DOHH2 (cell line): ENCODE measurements around the gene CCDC17.
"Not testable (repeated sequence)": the region's sequence is repeated elsewhere in the genome, so short reads cannot be mapped to it uniquely, and the experiment has no call there.

Source experiments
- H3F3A ChIP-seq: fragments of 200-600 bp; sonication (generic), shearing (Covaris generic); 2 replicates; pipeline ENCODE4 v1.6.0; 2016; ENCODE audit warnings: antibody characterized with exemption, mild to moderate bottlenecking; ENCODE audit not compliant: control insufficient read depth, insufficient read depth
- H3K27ac ChIP-seq: fragments of 200-600 bp; sonication (generic); 2 replicates; pipeline ENCODE4 v1.5.1; 2014; ENCODE audit warnings: low read depth, mild to moderate bottlenecking, low read length, moderate library complexity
- H3K27me3 ChIP-seq: fragments of 200-600 bp; sonication (generic); 2 replicates; pipeline ENCODE4 v1.6.1; 2014; ENCODE audit warnings: mild to moderate bottlenecking, low read length, mixed read lengths; ENCODE audit not compliant: control insufficient read depth
- H3K36me3 ChIP-seq: fragments of 200-600 bp; sonication (generic); 2 replicates; pipeline ENCODE4 v1.6.1; 2014; ENCODE audit warnings: mild to moderate bottlenecking, low read length, moderate library complexity, mixed read lengths; ENCODE audit not compliant: control insufficient read depth
- H3K4me1 ChIP-seq: fragments of 200-600 bp; sonication (generic); 2 replicates; pipeline ENCODE4 v1.6.1; 2014; ENCODE audit warnings: mild to moderate bottlenecking, low read length, mixed read lengths; ENCODE audit not compliant: control insufficient read depth
- H3K4me2 ChIP-seq: fragments of 200-600 bp; sonication (generic); 2 replicates; pipeline ENCODE4 v1.6.0; 2014; ENCODE audit warnings: mild to moderate bottlenecking, low read length, moderate library complexity
- H3K4me3 ChIP-seq: fragments of 200-600 bp; sonication (generic); 2 replicates; pipeline ENCODE4 v1.5.1; 2014; ENCODE audit warnings: mild to moderate bottlenecking, low read length, mixed read lengths
- H3K79me2 ChIP-seq: fragments of 200-600 bp; sonication (generic); 2 replicates; pipeline ENCODE4 v1.6.1; 2014; ENCODE audit warnings: mild to moderate bottlenecking, low read length, mixed read lengths; ENCODE audit not compliant: control insufficient read depth
- H3K9me2 ChIP-seq: fragments of 200-600 bp; sonication (generic); replicated peaks from 2 replicates; pipeline ENCODE4 v1.6.1; 2014; ENCODE audit warnings: mild to moderate bottlenecking, low read length, mixed read lengths; ENCODE audit not compliant: control insufficient read depth
- H3K9me3 ChIP-seq: fragments of 200-600 bp; sonication (generic); 2 replicates; pipeline ENCODE4 v1.6.1; 2014; ENCODE audit warnings: antibody characterized with exemption, low read length, mixed read lengths; ENCODE audit not compliant: control insufficient read depth, insufficient read depth
- H4K20me1 ChIP-seq: fragments of 200-600 bp; sonication (generic); 2 replicates; pipeline ENCODE4 v1.6.0; 2014; ENCODE audit warnings: low read depth, mild to moderate bottlenecking, antibody characterized with exemption, low read length, moderate library complexity; ENCODE audit not compliant: control insufficient read depth, insufficient read depth
- CTCF ChIP-seq: fragments of 200-600 bp; sonication (generic); IDR thresholded peaks from one replicate; pipeline ENCODE4 v1.5.1; 2014; ENCODE audit warnings: antibody characterized with exemption, mild to moderate bottlenecking, low read depth, low read length; ENCODE audit not compliant: poor library complexity, severe bottlenecking
- EZH2phosphoT487 ChIP-seq: fragments of 200-600 bp; sonication (generic); IDR thresholded peaks from 2 replicates; pipeline ENCODE4 v1.6.1; 2017; ENCODE audit warnings: borderline replicate concordance, mild to moderate bottlenecking, antibody characterized with exemption, low read length, moderate library complexity, mixed read lengths

CCDC17 gene

GRCh38 chr1:45607404-45608074 lies 16.3 kb downstream of the CCDC17 start:
- Histone ChIP-seq H3K36me3 (peaks cover 92% of the 10 kb centered on the region), H3K79me2 (peaks cover 83% of the 10 kb centered on the region), H3K4me2 (no peak overlapping the region), H4K20me1 (peaks cover 8% of the 10 kb centered on the region; the same call in 1 of the 2 replicates), H3K9me2 (no peaks in the 10 kb centered on the region), H3K4me3 (no peak overlapping the region), H3K27me3 (no peaks in the 10 kb centered on the region), H3F3A (peaks cover 15% of the 10 kb centered on the region), H3K9me3 (no peaks in the 10 kb centered on the region), H3K4me1 (peaks cover 34% of the 10 kb centered on the region), H3K27ac (no peak overlapping the region)
- TF ChIP-seq CTCF (no peak), EZH2phosphoT487 (no peak)

GRCh38 chr1:45604239-45604638 lies 19.6 kb downstream of the CCDC17 start:
- no peak overlapping the region for H3K27ac ChIP-seq
- peaks cover 96% of the 10 kb centered on the region for H3K36me3 ChIP-seq
- H3K79me2 ChIP-seq, result peaks cover 95% of the 10 kb centered on the region
- no peaks in the 10 kb centered on the region for H3K27me3 ChIP-seq
- H3K9me2 ChIP-seq, result no peaks in the 10 kb centered on the region
- TF ChIP-seq EZH2phosphoT487 (no peak), CTCF (no peak)
- no peak overlapping the region for H3K4me2 ChIP-seq
- H4K20me1 ChIP-seq, result peaks cover 17% of the 10 kb centered on the region; the same call in 1 of the 2 replicates
- H3F3A ChIP-seq, result peaks cover 11% of the 10 kb centered on the region
- H3K4me1 ChIP-seq, result peaks cover 28% of the 10 kb centered on the region
- H3K4me3 ChIP-seq, result no peak overlapping the region
- no peaks in the 10 kb centered on the region for H3K9me3 ChIP-seq

GRCh38 chr1:45596765-45597164 lies 27.1 kb downstream of the CCDC17 start:
- Histone ChIP-seq H3K36me3 (peaks cover 96% of the 10 kb centered on the region), H4K20me1 (peaks cover 28% of the 10 kb centered on the region; the same call in 1 of the 2 replicates), H3K79me2 (peaks cover 100% of the 10 kb centered on the region)
- not testable (repeated sequence) for H3K27ac ChIP-seq, H3K9me2 ChIP-seq, H3K27me3 ChIP-seq, H3K4me3 ChIP-seq, H3F3A ChIP-seq, H3K4me2 ChIP-seq, H3K9me3 ChIP-seq, H3K4me1 ChIP-seq

GRCh38 chr1:45594412-45594811 lies 29.4 kb downstream of the CCDC17 start:
- Histone ChIP-seq H3K4me2 (no peak overlapping the region), H3K4me1 (no peaks in the 10 kb centered on the region), H3K4me3 (no peak overlapping the region), H4K20me1 (peaks cover 29% of the 10 kb centered on the region), H3K9me3 (no peaks in the 10 kb centered on the region), H3K27ac (no peak overlapping the region), H3F3A (peaks cover 5% of the 10 kb centered on the region; the same call in 1 of the 2 replicates), H3K79me2 (peaks cover 100% of the 10 kb centered on the region), H3K9me2 (no peaks in the 10 kb centered on the region), H3K27me3 (no peaks in the 10 kb centered on the region), H3K36me3 (peaks cover 94% of the 10 kb centered on the region)
- TF ChIP-seq EZH2phosphoT487, result no peak
- TF ChIP-seq CTCF, result no peak
